AG10803 (cell line): Measurements from ENCODE around the gene SMURF1.

Experiments
- DNase-seq: peaks from one replicate; pipeline ENCODE4 v3.0.0; 2010; ENCODE audit warnings: low read depth
- H3K4me3 ChIP-seq: 2 replicates; pipeline ENCODE4 v1.5.1; 2011; ENCODE audit warnings: mild to moderate bottlenecking, low read length, control low read depth
- TF ChIP-seq, protein P1 (sequence below): conservative IDR thresholded peaks from 2 replicates; pipeline ENCODE4 v1.5.1; 2011; ENCODE audit warnings: mild to moderate bottlenecking, low read length, control low read depth, inconsistent platforms

The SMURF1 gene

DNA sequence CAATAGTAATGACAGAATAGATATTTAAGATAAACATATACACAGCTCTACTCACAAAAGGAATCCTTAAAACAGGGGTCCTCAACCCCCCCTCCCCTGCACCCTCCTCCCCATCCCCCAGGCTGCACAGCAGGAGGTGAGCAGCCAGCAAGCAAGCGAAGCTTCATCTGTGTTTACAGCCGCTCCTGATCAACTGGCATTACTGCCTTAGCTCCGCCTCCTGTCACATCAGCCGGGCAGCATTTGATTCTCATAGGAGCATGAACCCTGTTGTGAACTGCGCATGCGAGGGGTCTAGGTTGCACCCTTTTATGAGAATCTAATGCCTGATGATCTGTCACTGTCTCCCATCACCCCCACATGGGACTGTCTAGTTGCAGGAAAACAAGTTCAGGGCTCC is 65.5 kb downstream of the SMURF1 start:
- H3K4me3 ChIP-seq, result no peak overlapping the region
- TF ChIP-seq, protein P1, sequence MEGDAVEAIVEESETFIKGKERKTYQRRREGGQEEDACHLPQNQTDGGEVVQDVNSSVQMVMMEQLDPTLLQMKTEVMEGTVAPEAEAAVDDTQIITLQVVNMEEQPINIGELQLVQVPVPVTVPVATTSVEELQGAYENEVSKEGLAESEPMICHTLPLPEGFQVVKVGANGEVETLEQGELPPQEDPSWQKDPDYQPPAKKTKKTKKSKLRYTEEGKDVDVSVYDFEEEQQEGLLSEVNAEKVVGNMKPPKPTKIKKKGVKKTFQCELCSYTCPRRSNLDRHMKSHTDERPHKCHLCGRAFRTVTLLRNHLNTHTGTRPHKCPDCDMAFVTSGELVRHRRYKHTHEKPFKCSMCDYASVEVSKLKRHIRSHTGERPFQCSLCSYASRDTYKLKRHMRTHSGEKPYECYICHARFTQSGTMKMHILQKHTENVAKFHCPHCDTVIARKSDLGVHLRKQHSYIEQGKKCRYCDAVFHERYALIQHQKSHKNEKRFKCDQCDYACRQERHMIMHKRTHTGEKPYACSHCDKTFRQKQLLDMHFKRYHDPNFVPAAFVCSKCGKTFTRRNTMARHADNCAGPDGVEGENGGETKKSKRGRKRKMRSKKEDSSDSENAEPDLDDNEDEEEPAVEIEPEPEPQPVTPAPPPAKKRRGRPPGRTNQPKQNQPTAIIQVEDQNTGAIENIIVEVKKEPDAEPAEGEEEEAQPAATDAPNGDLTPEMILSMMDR, result no peak
- no peak for DNase-seq

DNA sequence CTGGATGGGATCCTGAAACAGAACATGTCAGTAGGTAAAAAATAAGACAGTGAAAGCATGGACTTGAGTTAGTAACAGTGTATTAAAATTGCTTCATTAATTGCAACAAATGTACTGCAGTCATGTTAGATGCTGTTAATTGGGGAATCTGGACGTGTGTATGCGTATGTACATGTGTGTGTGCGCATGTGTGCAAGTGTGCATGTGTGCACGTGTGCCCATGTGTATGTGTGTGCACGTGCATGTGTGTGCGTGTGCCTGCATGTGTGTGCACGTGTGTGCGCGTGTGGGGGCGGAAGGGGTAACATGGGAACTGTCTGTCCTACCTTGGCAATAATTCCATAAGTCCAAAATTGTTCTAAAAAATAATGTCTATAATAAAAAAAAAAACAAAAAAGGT is 67.3 kb downstream of the SMURF1 start:
- TF ChIP-seq, protein P1, result no peak
- H3K4me3 ChIP-seq, result no peak overlapping the region
- no peak for DNase-seq

DNA sequence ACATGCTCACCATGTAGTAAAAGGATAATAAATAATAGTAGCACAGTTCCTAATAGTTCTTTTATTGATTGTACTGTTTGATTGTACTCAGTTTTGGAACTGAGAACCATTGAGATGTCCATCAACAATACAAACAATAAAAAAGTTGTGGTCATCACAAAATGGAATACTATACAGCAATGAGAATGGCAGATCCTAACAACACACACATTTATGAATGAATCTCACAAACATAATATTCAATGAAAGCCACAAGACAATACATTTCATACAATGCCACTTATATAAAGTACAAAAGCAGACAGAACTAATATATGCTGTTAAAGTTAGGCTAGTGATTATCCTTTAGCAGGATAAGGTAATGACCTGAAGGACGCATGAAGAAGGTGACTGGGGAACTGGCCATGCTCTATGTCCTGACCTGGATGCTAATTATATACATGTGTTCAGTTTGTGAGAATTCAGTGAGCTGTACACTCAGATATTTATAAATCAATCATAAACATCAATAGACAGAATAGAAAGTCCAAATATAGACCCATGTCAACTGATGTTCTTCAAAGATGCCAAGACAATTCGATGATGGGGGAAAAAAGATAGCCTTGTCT is 70.0 kb downstream of the SMURF1 start:
- H3K4me3 ChIP-seq, result no peak overlapping the region
- no peak for DNase-seq
- TF ChIP-seq, protein P1, result no peak

DNA sequence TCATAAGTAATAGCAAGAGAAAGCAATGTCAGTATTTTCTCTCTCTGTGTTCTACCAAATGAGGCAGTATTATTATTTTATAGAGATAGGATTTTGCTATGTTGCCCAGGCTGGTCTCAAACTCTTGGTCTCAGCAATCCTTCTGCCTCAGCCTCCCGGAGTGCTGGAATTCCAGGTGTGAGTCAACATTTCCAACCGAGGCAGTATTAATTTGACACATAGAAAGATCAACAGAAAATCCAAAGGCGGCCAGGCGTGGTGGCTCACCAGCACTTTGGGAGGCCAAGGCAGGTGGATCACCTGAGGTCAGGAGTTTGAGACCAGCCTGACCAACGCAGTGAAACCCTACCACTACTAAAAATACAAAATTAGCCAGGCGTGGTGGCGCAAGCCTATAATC is 71.8 kb downstream of the SMURF1 start:
- no peak overlapping the region for H3K4me3 ChIP-seq
- no peak for DNase-seq
- TF ChIP-seq, protein P1, result no peak

DNA sequence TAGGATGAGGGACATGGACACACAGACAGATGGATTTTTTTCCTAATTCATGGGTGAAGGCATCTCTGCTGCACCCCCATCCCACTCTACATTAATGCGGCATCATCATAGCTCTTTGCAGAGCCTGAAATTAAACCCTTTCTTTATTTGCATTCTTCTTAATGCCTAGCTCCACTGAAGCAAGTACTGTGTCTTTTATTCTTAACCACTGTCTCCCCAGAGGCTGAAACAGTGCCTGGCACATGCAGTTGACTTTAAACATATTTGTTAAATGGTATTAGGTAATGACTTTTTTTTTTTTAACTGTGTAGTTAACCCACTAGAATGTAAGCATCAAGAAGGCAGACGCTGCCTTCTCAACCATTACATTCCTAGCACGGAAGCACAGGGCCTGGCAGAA is 73.5 kb downstream of the SMURF1 start:
- no peak overlapping the region for H3K4me3 ChIP-seq
- TF ChIP-seq, protein P1, result no peak
- DNase-seq, result no peak

DNA sequence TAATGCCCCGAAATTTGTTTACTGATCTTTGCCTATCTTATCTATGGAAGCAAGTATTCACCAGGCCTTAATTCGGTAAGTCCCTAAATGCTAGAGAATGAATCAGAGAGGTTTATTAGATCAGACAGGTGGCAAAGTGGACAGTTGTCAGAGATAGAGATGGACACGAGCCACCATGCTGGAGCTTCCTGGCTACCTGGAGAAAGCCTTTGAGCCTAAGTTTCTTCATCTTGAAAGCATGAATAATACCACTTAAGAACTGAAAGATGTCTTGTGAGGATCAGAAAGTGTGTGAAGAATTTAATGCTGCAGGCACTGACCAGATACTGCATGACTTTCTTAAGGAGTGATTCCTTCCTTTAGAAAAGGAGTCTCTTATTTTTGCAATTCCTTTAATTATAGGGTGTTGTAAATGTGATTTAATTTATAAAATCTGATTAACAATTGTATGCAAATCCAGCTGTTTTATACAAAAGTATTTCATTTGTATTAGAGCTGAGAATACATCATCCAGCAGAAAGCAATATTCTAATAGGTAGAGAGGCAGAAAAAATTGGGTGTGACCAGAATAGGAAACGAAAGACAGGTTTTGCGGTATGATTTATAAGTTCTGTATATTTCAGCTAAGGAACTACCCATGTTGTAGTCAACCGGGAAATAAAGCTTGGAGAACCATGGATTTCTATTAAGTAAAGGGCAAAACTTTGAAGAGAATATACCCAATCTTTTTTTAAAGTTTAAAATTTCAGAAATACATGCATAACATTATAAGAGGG is 82.7 kb downstream of the SMURF1 start:
- H3K4me3 ChIP-seq, result no peak overlapping the region
- TF ChIP-seq, protein P1, result no peak
- no peak for DNase-seq

DNA sequence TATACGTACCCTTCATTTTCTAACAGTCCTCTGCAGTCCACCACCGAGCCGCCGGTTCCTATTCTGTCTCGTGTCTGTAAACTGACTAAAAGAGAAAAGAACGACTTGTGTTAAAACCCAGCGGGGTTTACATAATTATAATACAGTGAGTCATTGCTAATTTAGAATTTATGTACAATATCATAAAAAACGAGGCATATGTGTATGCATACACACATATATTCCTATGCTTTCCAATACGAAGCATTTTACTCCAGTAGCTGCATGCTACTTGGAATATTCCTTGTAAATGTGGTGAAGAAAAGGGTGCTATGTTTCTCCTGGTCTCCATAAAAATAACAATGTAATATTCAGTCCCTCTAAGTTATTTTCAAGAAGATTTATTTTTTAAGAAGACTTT is 89.1 kb downstream of the SMURF1 start:
- no peak for DNase-seq
- TF ChIP-seq, protein P1, result no peak
- H3K4me3 ChIP-seq, result no peak overlapping the region
